Activated CD8-positive, alpha-beta memory T cell treated with anti-CD3 and anti-CD28 coated beads for 48 hours (primary cell): ENCODE data around the gene SMIM12.
"Not testable (repeated sequence)": the region's sequence is repeated elsewhere in the genome, so short reads cannot be mapped to it uniquely, and the experiment has no call there.

Experiments
- DNase-seq, 3 experiments: peaks; one replicate each; pipeline ENCODE4 v3.0.0-alpha.2; 2020; ENCODE audit warnings: low read depth in 2 of 3, low spot score in 2 of 3

The SMIM12 gene

GRCh38 chr1:34844252-34844634, 15.3 kb downstream of the SMIM12 start:
- DNase-seq: no peak

DNA sequence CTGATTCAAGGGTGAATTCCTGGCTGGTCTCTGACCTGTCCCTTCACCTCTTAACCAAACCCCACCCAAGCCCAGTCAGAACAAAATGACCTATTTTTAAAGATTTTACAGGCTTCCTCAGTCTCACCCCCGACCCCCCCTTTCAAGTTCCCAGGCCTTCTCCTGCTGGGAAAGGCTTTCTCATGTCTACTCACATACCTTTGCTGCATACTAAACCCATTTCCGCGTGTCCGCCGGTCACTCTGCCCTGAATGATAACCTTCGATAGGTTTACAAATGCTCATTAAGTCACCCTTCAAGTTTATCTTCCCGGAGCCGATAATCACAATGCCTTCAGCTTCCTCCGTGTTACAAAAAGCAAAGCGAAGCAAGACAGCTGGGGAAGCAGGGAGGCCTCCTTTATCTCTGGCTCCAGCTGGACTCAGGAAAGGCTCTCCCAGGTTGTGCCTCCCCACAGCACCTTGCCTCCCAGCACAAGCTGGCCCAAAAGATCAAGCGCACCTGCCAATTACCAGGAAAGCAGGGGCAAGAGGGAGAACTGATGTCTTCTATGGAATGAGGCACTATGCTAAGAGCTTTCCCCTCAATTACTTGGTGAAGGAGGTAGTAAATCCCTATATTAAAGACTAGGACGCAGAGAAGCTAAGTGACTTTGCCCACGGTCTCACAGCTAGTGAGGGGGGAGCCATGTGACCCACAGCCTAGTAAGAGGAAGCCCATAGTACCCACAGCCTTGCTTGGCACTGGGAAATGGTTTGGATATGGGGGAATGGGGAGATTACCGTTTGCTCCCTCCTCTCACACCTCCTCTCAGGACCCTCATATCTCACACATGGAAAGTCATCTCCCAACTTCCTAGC, 15.9 kb downstream of the SMIM12 start:
- no peak for DNase-seq

DNA sequence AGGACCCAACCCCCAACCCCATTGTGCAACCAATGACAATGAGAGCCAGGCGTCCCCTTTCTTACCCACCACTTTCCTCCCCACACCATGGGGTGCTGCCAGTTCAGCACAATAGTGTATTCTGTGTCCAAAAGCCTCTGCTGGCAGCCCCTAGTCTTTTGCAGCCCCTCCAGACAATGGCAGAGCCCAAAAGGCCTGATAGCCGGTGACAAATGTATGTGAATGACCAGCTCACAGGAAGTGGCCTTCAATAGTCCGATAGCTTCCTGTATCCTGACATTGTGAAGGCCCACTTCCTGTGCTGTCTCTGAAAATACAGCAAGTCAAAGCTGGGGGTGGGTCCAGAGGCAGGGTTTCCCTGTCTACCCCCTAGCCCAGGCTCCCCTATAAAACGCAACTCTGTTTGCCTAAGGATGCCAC, 16.6 kb downstream of the SMIM12 start:
- DNase-seq: no peak

GRCh38 chr1:34842073-34842472, 17.5 kb downstream of the SMIM12 start:
- DNase-seq: no peak

- DNase-seq: no peak
Measured at GRCh38 chr1:34840426-34840825, 19.1 kb downstream of the SMIM12 start.

DNA sequence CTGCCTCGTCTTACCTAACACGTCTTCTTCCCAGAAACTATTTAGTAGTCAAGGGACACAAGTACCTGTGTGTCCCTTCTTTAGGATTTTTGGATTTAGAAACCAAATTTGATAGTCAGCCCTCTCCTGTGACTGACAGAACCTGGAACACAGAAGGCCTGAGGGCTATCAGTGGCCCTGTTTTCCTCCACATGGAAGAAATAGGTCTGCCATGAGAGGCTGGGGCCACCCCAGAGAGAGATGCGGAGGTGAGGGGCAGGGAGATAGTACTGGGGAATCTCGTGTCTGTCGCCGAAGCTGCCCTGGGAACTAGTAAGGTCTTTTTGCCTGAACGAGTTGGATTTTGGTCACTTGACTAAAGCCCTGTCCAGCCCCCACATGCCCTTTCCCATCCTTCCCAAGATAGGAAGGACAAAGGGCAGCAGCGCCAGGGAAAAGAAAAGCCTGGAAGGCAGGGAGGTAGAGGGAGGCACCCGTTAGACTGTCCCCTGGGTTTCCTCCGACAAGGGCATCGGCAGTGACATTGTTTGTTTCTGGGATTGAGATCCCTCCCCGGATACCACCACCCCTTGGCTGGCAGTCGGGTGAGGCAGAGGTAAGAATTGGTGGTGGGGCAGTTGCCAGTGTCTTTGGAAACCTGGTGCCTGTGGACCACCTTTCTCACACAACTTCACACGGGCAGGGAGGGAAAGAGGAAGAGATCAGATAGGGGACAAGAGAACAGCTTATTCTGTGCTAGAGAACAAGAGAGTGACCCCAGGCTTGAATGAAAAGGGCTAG, 19.8 kb downstream of the SMIM12 start:
- DNase-seq: no peak

- DNase-seq: no peak
Measured at GRCh38 chr1:34833711-34834110, 25.8 kb downstream of the SMIM12 start.

- DNase-seq: no peak
Measured at GRCh38 chr1:34831721-34832246, 27.8 kb downstream of the SMIM12 start.

GRCh38 chr1:34829250-34829649, 30.3 kb downstream of the SMIM12 start:
- DNase-seq: no peak

DNA sequence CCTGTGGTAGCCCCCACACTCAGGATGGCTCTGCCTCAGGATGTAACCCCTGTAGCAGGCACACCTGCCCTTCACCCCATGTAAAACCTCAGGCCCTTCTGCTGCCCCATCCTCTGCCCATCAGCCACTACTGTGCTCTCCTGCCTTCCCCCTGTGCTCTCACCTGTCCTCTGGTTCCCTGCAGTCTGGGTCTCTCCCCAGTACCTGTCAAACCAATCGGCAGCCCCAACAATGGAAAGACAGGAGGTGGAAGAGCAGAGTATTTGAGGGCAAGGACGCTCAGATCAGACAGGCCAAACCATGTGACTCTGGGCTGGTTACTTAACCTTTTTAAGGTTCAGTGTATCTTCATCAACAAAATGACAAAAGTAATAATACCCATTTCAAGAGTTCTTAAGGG, 30.9 kb downstream of the SMIM12 start:
- DNase-seq: no peak

- no peak for DNase-seq
Measured at GRCh38 chr1:34827341-34827941, 32.1 kb downstream of the SMIM12 start.

GRCh38 chr1:34825455-34826091, 34.0 kb downstream of the SMIM12 start:
- DNase-seq: no peak

DNA sequence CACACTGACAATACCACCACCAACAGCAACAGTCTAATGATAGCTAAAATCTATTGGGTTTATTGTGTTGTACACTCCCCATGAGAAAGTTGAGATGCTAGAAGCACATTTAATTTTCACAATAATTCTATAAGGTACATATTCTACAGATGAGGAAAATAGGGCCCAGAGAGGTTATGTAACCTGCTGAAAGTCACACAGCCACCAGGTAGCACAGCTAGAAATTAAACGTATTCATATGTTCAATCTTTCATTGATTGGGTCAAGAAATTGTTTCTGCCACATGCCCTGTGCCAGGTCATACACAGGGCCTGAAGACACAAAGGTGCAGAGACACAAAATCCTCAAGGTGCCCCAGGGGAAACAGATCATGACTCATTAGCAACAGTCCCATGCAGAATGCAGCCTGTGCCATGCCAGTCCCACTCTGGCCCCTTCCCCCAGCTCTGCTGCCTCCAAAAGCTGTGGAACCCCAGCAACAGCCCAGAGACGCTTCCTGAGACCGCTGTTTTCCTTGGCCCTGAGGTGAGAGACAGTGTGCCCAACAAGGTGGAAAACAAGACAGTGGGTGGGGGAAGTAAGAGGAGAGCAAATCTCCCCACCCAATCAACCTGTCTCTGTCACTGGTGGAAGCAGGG, 34.6 kb downstream of the SMIM12 start:
- no peak for DNase-seq

DNA sequence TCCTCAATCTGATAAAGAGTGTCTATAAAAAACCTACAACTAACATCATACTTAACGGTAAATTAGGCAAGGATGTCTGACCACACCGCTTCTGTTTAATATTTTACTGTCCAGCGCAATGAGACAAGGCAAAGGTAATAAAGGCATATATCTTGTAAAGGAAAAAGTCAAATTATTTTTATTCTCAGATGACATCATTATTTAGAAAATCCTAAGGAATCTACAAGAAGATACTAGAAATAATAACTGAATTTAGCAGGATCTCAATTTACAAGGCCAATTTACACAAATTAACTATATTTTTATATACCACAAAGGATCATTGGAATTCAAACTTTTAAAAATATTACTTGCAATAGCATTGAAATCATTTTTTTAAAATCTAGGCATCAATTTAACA, 37.3 kb downstream of the SMIM12 start:
- DNase-seq: no peak

- DNase-seq: not testable (repeated sequence)
Measured at GRCh38 chr1:34818862-34819261, 40.7 kb downstream of the SMIM12 start.

- DNase-seq: no peak
Measured at GRCh38 chr1:34816778-34817177, 42.8 kb downstream of the SMIM12 start.

DNA sequence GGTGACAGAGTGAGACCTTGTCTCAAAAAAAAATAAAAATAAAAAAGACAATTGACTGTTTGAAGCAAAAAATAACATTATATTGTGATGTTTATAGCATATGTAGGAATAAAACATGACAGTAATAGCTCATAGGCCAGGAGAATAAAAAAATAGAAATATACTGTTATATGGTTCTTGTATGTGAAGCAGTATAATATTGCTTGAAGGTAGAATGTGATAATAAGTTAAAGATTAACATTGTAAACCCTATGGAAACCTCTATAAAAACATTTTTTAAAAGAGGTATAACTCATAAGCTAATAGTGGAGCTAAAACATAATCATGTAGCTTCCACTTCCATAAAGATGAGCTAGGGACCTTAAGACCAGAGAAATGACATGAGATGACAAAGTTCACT, 43.2 kb downstream of the SMIM12 start:
- DNase-seq: no peak

DNA sequence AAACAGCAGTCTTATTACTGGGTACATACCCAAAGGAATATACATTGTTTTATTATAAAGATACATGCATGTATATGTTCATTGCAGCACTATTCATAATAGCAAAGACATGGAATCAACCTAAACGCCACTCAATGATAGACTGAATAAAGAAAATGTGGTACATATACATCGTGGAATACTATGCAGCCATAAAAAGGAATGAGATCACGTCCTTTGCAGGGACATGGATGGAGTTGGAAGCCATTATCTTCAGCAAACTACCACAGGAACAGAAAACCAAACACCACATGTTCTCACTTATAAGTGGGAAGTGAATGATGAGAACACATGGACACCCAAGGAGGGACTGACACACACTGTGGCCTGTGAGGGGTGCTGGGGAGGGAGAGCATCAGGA, 48.8 kb downstream of the SMIM12 start:
- not testable (repeated sequence) for DNase-seq

DNA sequence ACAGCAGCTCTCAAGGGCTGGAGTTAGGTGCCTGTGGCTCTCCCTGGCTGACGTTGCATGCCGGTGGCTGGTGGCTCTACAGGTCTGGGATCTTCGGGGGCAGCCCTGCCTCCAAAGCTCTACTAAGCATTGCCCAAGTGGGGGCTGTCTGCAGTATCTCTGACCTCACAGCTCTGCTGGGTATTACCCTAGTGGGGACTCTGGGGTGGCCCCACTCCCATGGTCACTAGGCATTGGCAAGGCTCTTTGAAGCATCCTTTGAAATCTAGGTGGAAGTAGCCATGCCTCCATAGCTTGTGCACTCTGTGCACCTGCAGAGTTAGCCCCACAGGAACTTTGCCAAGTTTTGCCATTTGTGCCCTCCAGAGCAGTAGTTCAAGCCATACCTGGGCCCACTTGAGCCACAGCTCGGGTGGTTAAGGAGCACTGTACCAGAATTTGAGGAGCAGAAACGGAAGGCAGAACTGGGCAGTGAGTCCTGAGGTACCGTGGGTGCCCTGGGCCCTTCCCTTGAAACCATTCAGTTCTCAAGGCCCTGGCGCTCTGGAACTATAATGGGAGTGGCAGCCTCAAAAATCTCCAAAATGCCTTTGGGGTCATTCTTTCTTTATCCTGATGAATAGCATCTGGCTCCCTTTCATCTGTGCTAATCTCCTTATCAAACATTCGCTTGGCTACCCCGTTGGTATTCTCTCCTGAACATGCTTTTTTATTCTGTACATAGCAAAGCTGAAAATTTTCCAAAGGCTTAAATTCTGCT, 51.3 kb downstream of the SMIM12 start:
- no peak for DNase-seq

- DNase-seq: no peak
Measured at GRCh38 chr1:34806396-34806795, 53.2 kb downstream of the SMIM12 start.
